HepG2 (cell line): ENCODE data around the gene CMIP. TPM values are rescaled to one million over a fixed set of nuclear protein-coding genes. Genes with fewer than 3 reads are reported as not detected.

Experiments
- CREB1 ChIP-seq, 2 experiments: fragments of 450-650 bp in 1 of 2; IDR thresholded peaks; 2 replicates each; pipeline ENCODE4 v1.6.1; 2016 to 2017; ENCODE audit warnings: control low read depth in 1 of 2, mild to moderate bottlenecking in 1 of 2, missing compliant biosample characterization in 1 of 2, missing genetic modification characterization in 1 of 2
- EZH2 ChIP-seq: conservative IDR thresholded peaks from 2 replicates; pipeline ENCODE4 v1.6.1; 2012; ENCODE audit warnings: mild to moderate bottlenecking, low read depth, low read length, moderate library complexity
- FOSL2 ChIP-seq: sonication (generic); formaldehyde crosslinking; IDR thresholded peaks from 2 replicates; pipeline ENCODE4 v1.4.0; 2020; ENCODE audit warnings: missing genetic modification reagents
- HIC2 ChIP-seq: sonication (generic); formaldehyde crosslinking; IDR thresholded peaks from 2 replicates; pipeline ENCODE4 v1.9.0; 2022; ENCODE audit warnings: low read depth, missing genetic modification reagents
- HNRNPL ChIP-seq: fragments of 200-400 bp; formaldehyde crosslinking; IDR thresholded peaks from 2 replicates; pipeline ENCODE4 v1.6.1; 2017; ENCODE audit warnings: mild to moderate bottlenecking, low read depth, low read length
- KAT8 ChIP-seq: IDR thresholded peaks from 2 replicates; pipeline ENCODE4 v1.6.1; 2016; ENCODE audit warnings: missing genetic modification reagents, missing compliant biosample characterization
- MLXIP ChIP-seq: sonication (generic); formaldehyde crosslinking; IDR thresholded peaks from 2 replicates; pipeline ENCODE4 v1.9.0; 2021; ENCODE audit warnings: missing genetic modification reagents, borderline replicate concordance
- NONO ChIP-seq, 2 experiments: fragments of 450-650 bp in 1 of 2; sonication (generic) in 1 of 2; formaldehyde crosslinking in 1 of 2; IDR thresholded peaks in 1 of 2; conservative IDR thresholded peaks in 1 of 2; 2 replicates each; pipeline versions ENCODE4 v1.6.1 to v1.8.0; 2017 to 2022; ENCODE audit warnings: mild to moderate bottlenecking in 1 of 2, missing genetic modification reagents in 1 of 2, moderate library complexity in 1 of 2
- TBX2 ChIP-seq: sonication (generic); formaldehyde crosslinking; IDR thresholded peaks from 2 replicates; pipeline ENCODE4 v1.5.0; 2020; ENCODE audit warnings: missing genetic modification reagents, mild to moderate bottlenecking, borderline replicate concordance
- ZBTB40 ChIP-seq, 2 experiments: fragments of 450-650 bp in 1 of 2; sonication (generic) in 1 of 2; formaldehyde crosslinking in 1 of 2; IDR thresholded peaks; 2 replicates each; pipeline versions ENCODE4 v1.6.1 to v1.8.0; 2016 to 2022; ENCODE audit warnings: antibody characterized with exemption in 1 of 2, mild to moderate bottlenecking in 1 of 2, missing genetic modification reagents in 1 of 2
- ZNF569 ChIP-seq: sonication (generic); formaldehyde crosslinking; IDR thresholded peaks from 2 replicates; pipeline ENCODE4 v1.5.0; 2020; ENCODE audit warnings: mild to moderate bottlenecking, missing genetic modification reagents, moderate library complexity, borderline replicate concordance
- ZNF740 ChIP-seq: sonication (generic); formaldehyde crosslinking; IDR thresholded peaks from 2 replicates; pipeline ENCODE4 v1.4.0; 2020; ENCODE audit warnings: missing genetic modification reagents
- ZNF883 ChIP-seq: sonication (generic); formaldehyde crosslinking; IDR thresholded peaks from 2 replicates; pipeline ENCODE4 v1.5.1; 2020; ENCODE audit warnings: mild to moderate bottlenecking, missing genetic modification reagents; ENCODE audit errors: not compliant biosample characterization
- polyA plus RNA-seq, 8 experiments: library from polyadenylated mRNA; depleted of rRNA in 3 of 8; stranded (reverse) in 7 of 8; unstranded in 1 of 8; fragments of >200 nt; fragmentation: Illumina TruSeq in 4 of 8; extraction: Trizol in 4 of 8; gene quantifications; 2 replicates each; pipeline versions ENCODE4 v1.2.1 to v1.2.3, GENCODE V29; 2011 to 2016; ENCODE audit warnings: low read depth in 4 of 8, missing spikeins in 1 of 8, mixed read lengths in 1 of 8; ENCODE audit not compliant: insufficient read depth in 1 of 8
- total RNA-seq, 5 experiments: library from RNA; depleted of rRNA; stranded (reverse); fragments of >200 nt; fragmentation: Illumina TruSeq; extraction: Trizol; gene quantifications; 2 replicates each; pipeline ENCODE4 v1.2.3, GENCODE V29; 2016; ENCODE audit warnings: low read depth in 1 of 5

Gene CMIP
- total and polyA plus RNA-seq, 2 of the 13 experiments (the other 11 are each of a cell fraction or from before 2014, with no cell fraction given) = 10.9 to 18.1 TPM

GRCh38 chr16:81535679-81536360 lies 91.2 kb downstream of the CMIP start (continued):
- TF ChIP-seq ZBTB40 (IDR thresholded peaks at IDR 0.05) (no peak), ZBTB40 (CRISPR knock-in tag; IDR thresholded peaks at IDR 0.05) (no peak), FOSL2 (CRISPR knock-in tag) (peak; percentile 6; the same call in 1 of the 2 replicates), HIC2 (CRISPR knock-in tag) (peak; percentile 0; the same call in 1 of the 2 replicates), ZNF569 (CRISPR knock-in tag) (no peak), MLXIP (CRISPR knock-in tag) (no peak), TBX2 (CRISPR knock-in tag) (0 out of 2 replicates have a peak, but pooled peaks have one; percentile 32), ZNF740 (CRISPR knock-in tag) (no peak), NONO (IDR thresholded peaks at IDR 0.05) (no peak), NONO (CRISPR knock-in tag; conservative IDR thresholded peaks at IDR 0.05) (peak; percentile 39), HNRNPL (no peak), EZH2 (no peak), CREB1 (IDR thresholded peaks at IDR 0.05) (no peak), CREB1 (CRISPR knock-in tag; IDR thresholded peaks at IDR 0.05) (0 out of 2 replicates have a peak, but pooled peaks have one; percentile 26), KAT8 (CRISPR knock-in tag) (no peak), ZNF883 (CRISPR knock-in tag) (peak; percentile 41)
